Measurements from ENCODE around the gene TWF2. TPM values are rescaled to one million over a fixed set of nuclear protein-coding genes. Genes with fewer than 3 reads are reported as not detected.
A peak's percentile ranks its signal among the peaks of the same experiment; 100 is the strongest.

Gene TWF2
- total and polyA plus RNA-seq, 2 of the 13 experiments (the other 11 are each of a cell fraction or from before 2014, with no cell fraction given), result 45.5 to 108 TPM

DNA sequence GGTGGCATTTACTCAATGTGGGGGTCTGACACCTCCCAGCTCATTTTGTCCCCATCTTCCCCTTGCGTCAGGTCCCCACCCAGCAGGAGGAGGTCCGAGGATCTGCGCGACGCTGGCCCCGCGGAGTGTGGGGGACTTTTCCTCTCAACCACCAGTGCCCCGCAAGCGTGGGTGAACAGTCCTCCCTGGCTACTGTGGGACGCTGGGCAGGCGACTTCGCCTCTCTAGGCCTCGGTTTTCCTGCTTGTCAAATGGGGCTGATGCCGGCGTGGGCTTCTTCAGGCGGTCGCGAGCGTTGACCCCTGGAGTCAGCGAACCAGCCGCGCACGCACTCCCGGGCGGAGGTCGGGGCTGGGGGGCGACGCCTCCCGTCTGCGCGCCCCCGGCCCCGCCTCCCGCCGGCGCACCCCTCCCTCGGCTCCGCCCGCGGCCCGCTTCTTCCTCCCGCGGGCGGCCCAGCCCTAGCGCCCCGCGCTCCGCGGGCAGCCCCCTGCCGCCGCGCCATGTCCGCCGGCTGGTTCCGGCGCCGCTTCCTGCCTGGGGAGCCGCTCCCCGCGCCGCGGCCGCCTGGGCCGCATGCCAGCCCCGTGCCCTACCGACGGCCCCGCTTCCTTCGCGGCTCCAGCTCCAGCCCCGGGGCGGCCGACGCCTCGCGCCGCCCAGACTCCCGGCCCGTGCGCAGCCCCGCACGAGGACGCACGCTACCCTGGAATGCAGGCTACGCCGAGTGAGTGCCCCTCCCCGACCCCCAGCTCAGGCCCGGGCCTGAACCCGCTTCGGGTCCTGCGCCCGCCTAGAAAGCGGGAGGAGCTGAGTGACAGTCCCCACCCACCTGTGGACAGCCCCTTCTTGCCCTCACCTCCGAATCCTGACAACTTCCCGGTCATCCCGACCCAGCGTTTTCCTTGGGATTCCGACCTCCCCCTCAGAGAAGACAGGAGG, 6.6 kb upstream of the TWF2 start, which contains the start of gene PPM1M (continued):
- TF ChIP-seq, protein P1, sequence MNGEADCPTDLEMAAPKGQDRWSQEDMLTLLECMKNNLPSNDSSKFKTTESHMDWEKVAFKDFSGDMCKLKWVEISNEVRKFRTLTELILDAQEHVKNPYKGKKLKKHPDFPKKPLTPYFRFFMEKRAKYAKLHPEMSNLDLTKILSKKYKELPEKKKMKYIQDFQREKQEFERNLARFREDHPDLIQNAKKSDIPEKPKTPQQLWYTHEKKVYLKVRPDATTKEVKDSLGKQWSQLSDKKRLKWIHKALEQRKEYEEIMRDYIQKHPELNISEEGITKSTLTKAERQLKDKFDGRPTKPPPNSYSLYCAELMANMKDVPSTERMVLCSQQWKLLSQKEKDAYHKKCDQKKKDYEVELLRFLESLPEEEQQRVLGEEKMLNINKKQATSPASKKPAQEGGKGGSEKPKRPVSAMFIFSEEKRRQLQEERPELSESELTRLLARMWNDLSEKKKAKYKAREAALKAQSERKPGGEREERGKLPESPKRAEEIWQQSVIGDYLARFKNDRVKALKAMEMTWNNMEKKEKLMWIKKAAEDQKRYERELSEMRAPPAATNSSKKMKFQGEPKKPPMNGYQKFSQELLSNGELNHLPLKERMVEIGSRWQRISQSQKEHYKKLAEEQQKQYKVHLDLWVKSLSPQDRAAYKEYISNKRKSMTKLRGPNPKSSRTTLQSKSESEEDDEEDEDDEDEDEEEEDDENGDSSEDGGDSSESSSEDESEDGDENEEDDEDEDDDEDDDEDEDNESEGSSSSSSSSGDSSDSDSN (CRISPR knock-in tag; IDR thresholded peaks at IDR 0.05), result peak; percentile 45; the same call in 1 of the 2 replicates
- TF ChIP-seq ZNF878 (CRISPR knock-in tag; IDR thresholded peaks at IDR 0.05) (peak; percentile 50; the same call in 1 of the 2 replicates), ZNF530 (CRISPR knock-in tag; IDR thresholded peaks at IDR 0.05; ENCODE audit: low read depth) (no peak), MLXIP (CRISPR knock-in tag; IDR thresholded peaks at IDR 0.05; ENCODE audit: borderline replicate concordance) (0 out of 2 replicates have a peak, but pooled peaks have one; percentile 47), ZNF276 (CRISPR knock-in tag; IDR thresholded peaks at IDR 0.05; ENCODE audit: low read depth) (peak; percentile 55; the same call in 1 of the 2 replicates), ZNF687 (CRISPR knock-in tag; IDR thresholded peaks at IDR 0.05) (peak; percentile 92), ZNF12 (CRISPR knock-in tag; IDR thresholded peaks at IDR 0.05) (no peak), MLLT10 (CRISPR knock-in tag; IDR thresholded peaks at IDR 0.05) (no peak), ZNF367 (CRISPR knock-in tag; IDR thresholded peaks at IDR 0.05; ENCODE audit: borderline replicate concordance) (no peak), MBD4 (IDR thresholded peaks at IDR 0.05; ENCODE audit: borderline replicate concordance, low read length) (no peak)
- TF ChIP-seq, protein P2, sequence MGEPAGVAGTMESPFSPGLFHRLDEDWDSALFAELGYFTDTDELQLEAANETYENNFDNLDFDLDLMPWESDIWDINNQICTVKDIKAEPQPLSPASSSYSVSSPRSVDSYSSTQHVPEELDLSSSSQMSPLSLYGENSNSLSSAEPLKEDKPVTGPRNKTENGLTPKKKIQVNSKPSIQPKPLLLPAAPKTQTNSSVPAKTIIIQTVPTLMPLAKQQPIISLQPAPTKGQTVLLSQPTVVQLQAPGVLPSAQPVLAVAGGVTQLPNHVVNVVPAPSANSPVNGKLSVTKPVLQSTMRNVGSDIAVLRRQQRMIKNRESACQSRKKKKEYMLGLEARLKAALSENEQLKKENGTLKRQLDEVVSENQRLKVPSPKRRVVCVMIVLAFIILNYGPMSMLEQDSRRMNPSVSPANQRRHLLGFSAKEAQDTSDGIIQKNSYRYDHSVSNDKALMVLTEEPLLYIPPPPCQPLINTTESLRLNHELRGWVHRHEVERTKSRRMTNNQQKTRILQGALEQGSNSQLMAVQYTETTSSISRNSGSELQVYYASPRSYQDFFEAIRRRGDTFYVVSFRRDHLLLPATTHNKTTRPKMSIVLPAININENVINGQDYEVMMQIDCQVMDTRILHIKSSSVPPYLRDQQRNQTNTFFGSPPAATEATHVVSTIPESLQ (CRISPR knock-in tag; conservative IDR thresholded peaks at IDR 0.05), result no peak
